DND-41 (cell line): ENCODE data around the gene RAD51B.

ENCODE experiments used
- ATAC-seq: fragments of 200-7000 bp; cut with Tn5 transposase; 3 replicates; pipeline ENCODE4 v1.9.1; 2021; ENCODE audit warnings: low read depth; ENCODE audit not compliant: insufficient read depth
- DNase-seq: peaks from one replicate; pipeline ENCODE4 v3.0.0-alpha.2; 2020
- H2AFZ ChIP-seq: 2 replicates; pipeline ENCODE4 v1.6.0; 2012; ENCODE audit warnings: low read depth, low read length
- H3K27ac ChIP-seq: 2 replicates; pipeline ENCODE4 v1.5.1; 2012; ENCODE audit warnings: low read length, inconsistent platforms
- H3K27me3 ChIP-seq: fragments of 200-600 bp; sonication (generic); 2 replicates; pipeline ENCODE4 v1.6.0; 2012; ENCODE audit warnings: low read length, mild to moderate bottlenecking, inconsistent platforms; ENCODE audit not compliant: insufficient read depth, poor library complexity
- H3K36me3 ChIP-seq: 2 replicates; pipeline ENCODE4 v1.5.1; 2012; ENCODE audit warnings: low read length, inconsistent platforms; ENCODE audit not compliant: insufficient read depth
- H3K4me1 ChIP-seq: 2 replicates; pipeline ENCODE4 v1.5.1; 2012; ENCODE audit warnings: mild to moderate bottlenecking, low read length; ENCODE audit not compliant: insufficient read depth
- H3K4me2 ChIP-seq: 2 replicates; pipeline ENCODE4 v1.6.0; 2012; ENCODE audit warnings: mild to moderate bottlenecking, moderate library complexity, low read length, inconsistent platforms; ENCODE audit not compliant: insufficient read depth
- H3K4me3 ChIP-seq, 2 experiments: fragments of 200-600 bp in 1 of 2; shearing (Covaris generic) in 1 of 2; 2 replicates each; pipeline ENCODE4 v1.5.1; 2012 to 2016; ENCODE audit warnings: inconsistent platforms in 2 of 2, low read length in 2 of 2, mild to moderate bottlenecking in 2 of 2, low read depth in 1 of 2, moderate library complexity in 1 of 2
- H3K79me2 ChIP-seq: 2 replicates; pipeline ENCODE4 v1.6.0; 2012; ENCODE audit warnings: low read length, inconsistent platforms; ENCODE audit not compliant: insufficient read depth
- H3K9ac ChIP-seq: 2 replicates; pipeline ENCODE4 v1.6.0; 2012; ENCODE audit warnings: low read depth, mild to moderate bottlenecking, inconsistent platforms, low read length, moderate library complexity
- H3K9me3 ChIP-seq: 2 replicates; pipeline ENCODE4 v1.5.1; 2012; ENCODE audit warnings: low read length, moderate library complexity, mild to moderate bottlenecking, inconsistent platforms; ENCODE audit not compliant: insufficient read depth, severe bottlenecking
- H4K20me1 ChIP-seq: 2 replicates; pipeline ENCODE4 v1.6.0; 2012; ENCODE audit warnings: low read length; ENCODE audit not compliant: insufficient read depth
- EZH2 ChIP-seq: IDR thresholded peaks from 3 replicates; pipeline ENCODE4 v1.6.1; 2012; ENCODE audit warnings: borderline replicate concordance, low read depth, mild to moderate bottlenecking, moderate library complexity, low read length, inconsistent platforms; ENCODE audit not compliant: severe bottlenecking
- TF ChIP-seq, protein P1 (sequence below): IDR thresholded peaks from 2 replicates; pipeline ENCODE4 v1.5.1; 2012; ENCODE audit warnings: borderline replicate concordance, low read length, moderate library complexity, mild to moderate bottlenecking; ENCODE audit not compliant: poor library complexity, severe bottlenecking; ENCODE audit errors: extremely low read depth

The RAD51B gene

GRCh38 chr14:67886191-67886590, 66.6 kb downstream of the RAD51B start:
- Histone ChIP-seq H3K9me3 (no peaks in the 10 kb centered on the region), H3K9ac (no peak overlapping the region), H3K4me1 (no peaks in the 10 kb centered on the region), H3K27me3 (no peaks in the 10 kb centered on the region), H3K36me3 (peaks cover 4% of the 10 kb centered on the region; the same call in 1 of the 2 replicates), H3K27ac (no peak overlapping the region), H3K4me2 (no peak overlapping the region), H3K4me3 (no peak overlapping the region), H4K20me1 (no peaks in the 10 kb centered on the region), H3K79me2 (no peaks in the 10 kb centered on the region), H2AFZ (no peak overlapping the region)
- no peak for DNase-seq
- no peak for ATAC-seq
- no peak for TF ChIP-seq EZH2

DNA sequence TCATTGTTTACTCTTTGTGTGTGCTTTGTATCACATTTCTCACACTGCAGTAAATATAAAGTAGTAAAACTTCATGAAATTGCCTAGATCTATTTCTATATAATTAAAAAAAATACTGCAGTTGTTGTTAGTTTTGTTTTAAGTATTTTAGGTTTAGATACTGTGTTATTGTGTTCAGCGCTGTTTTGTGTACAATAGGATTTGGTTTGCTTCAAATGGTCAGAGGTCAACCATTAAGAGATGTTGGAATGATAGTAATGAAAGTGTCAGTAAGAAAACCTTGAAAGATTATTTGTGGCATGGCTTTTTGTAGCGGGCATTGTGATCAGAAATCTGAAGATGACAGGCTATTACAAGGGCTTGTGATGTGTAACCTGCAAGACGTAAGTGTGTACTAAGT, 67.9 kb downstream of the RAD51B start:
- Histone ChIP-seq H2AFZ (no peak overlapping the region), H3K9ac (no peak overlapping the region), H3K79me2 (no peaks in the 10 kb centered on the region), H3K27ac (no peak overlapping the region), H3K27me3 (no peaks in the 10 kb centered on the region), H3K4me3 (no peak overlapping the region), H3K9me3 (no peaks in the 10 kb centered on the region), H3K36me3 (peaks cover 4% of the 10 kb centered on the region; the same call in 1 of the 2 replicates), H4K20me1 (no peaks in the 10 kb centered on the region), H3K4me2 (no peak overlapping the region), H3K4me1 (no peaks in the 10 kb centered on the region)
- ATAC-seq = no peak
- DNase-seq = no peak
- TF ChIP-seq EZH2 = no peak
- TF ChIP-seq, protein P1, sequence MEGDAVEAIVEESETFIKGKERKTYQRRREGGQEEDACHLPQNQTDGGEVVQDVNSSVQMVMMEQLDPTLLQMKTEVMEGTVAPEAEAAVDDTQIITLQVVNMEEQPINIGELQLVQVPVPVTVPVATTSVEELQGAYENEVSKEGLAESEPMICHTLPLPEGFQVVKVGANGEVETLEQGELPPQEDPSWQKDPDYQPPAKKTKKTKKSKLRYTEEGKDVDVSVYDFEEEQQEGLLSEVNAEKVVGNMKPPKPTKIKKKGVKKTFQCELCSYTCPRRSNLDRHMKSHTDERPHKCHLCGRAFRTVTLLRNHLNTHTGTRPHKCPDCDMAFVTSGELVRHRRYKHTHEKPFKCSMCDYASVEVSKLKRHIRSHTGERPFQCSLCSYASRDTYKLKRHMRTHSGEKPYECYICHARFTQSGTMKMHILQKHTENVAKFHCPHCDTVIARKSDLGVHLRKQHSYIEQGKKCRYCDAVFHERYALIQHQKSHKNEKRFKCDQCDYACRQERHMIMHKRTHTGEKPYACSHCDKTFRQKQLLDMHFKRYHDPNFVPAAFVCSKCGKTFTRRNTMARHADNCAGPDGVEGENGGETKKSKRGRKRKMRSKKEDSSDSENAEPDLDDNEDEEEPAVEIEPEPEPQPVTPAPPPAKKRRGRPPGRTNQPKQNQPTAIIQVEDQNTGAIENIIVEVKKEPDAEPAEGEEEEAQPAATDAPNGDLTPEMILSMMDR = no peak

DNA sequence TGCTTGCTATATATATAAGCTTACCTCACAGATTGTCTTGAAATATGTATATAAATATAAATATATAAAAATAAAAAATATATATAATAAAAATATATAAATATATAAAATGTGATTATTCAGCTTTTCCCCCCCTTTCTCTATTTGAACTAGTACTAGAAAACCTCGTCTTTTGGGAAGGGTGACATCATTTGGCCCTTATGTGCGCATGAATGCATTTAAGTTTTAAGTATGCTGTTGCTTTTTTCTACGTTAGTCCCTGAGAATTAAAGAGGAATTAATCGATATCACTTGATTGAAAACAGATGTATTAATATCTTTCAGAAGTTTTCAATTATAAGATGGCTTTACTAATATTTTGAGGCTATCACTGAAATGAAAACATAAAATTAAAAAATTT, 69.9 kb downstream of the RAD51B start:
- Histone ChIP-seq H2AFZ (no peak overlapping the region), H3K9me3 (no peaks in the 10 kb centered on the region), H3K9ac (no peak overlapping the region), H3K4me2 (no peak overlapping the region), H3K4me1 (no peaks in the 10 kb centered on the region), H3K4me3 (no peak overlapping the region), H3K79me2 (no peaks in the 10 kb centered on the region), H3K27ac (no peak overlapping the region), H3K27me3 (no peaks in the 10 kb centered on the region), H3K36me3 (peaks cover 4% of the 10 kb centered on the region; the same call in 1 of the 2 replicates), H4K20me1 (no peaks in the 10 kb centered on the region)
- TF ChIP-seq, protein P1 = no peak
- no peak for ATAC-seq
- no peak for DNase-seq

DNA sequence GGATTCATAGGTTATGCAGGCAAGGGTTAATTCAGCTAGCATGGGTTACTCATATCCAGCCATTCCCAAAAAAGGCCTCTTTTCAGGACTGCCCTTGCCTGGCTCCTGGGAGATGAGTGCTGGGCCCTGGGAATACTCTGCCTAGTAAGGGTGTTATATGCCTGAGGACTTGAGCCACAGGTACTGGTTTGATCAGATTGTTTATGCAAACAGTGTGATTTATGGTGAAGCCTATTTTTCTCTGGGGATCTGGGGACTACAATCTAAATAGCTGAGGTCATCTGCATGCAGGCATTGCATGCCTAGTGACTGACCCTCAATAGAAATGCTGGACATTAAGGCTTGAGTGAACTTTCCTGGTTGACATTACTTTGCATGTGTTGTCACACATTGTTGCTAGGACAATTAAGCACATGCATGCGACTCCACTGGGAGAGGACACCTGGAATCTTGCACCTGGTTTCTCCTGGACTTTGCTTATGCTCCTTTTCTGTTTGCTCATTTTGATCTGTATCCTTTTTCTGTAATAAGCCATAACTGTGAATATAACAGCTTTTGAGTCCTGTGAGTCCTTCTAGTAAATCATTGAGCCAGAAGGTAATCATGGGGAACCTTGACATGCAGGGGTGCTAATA, 73.0 kb downstream of the RAD51B start:
- Histone ChIP-seq H3K4me3 (no peak overlapping the region), H2AFZ (no peak overlapping the region), H3K4me1 (no peaks in the 10 kb centered on the region), H3K9ac (no peak overlapping the region), H3K79me2 (no peaks in the 10 kb centered on the region), H3K27ac (no peak overlapping the region), H3K27me3 (no peaks in the 10 kb centered on the region), H3K4me2 (no peak overlapping the region), H4K20me1 (no peaks in the 10 kb centered on the region), H3K36me3 (peaks cover 2% of the 10 kb centered on the region; the same call in 1 of the 2 replicates), H3K9me3 (no peaks in the 10 kb centered on the region)
- ATAC-seq (no peak), DNase-seq (no peak)
- TF ChIP-seq EZH2 = no peak
- TF ChIP-seq, protein P1 = no peak
